OCI-LY3 (cell line): ENCODE measurements around the gene KDM3A.

Experiments
- CTCF ChIP-seq: fragments of 200-600, 300-600 bp; sonication (generic); IDR thresholded peaks from 2 replicates; pipeline ENCODE4 v1.5.1; 2014; ENCODE audit warnings: antibody characterized with exemption, low read length, low read depth
- EZH2phosphoT487 ChIP-seq: fragments of 200-600 bp; shearing (Covaris generic); IDR thresholded peaks from 2 replicates; pipeline ENCODE4 v1.6.1; 2018; ENCODE audit warnings: antibody characterized with exemption, mixed run types, low read depth

DNA sequence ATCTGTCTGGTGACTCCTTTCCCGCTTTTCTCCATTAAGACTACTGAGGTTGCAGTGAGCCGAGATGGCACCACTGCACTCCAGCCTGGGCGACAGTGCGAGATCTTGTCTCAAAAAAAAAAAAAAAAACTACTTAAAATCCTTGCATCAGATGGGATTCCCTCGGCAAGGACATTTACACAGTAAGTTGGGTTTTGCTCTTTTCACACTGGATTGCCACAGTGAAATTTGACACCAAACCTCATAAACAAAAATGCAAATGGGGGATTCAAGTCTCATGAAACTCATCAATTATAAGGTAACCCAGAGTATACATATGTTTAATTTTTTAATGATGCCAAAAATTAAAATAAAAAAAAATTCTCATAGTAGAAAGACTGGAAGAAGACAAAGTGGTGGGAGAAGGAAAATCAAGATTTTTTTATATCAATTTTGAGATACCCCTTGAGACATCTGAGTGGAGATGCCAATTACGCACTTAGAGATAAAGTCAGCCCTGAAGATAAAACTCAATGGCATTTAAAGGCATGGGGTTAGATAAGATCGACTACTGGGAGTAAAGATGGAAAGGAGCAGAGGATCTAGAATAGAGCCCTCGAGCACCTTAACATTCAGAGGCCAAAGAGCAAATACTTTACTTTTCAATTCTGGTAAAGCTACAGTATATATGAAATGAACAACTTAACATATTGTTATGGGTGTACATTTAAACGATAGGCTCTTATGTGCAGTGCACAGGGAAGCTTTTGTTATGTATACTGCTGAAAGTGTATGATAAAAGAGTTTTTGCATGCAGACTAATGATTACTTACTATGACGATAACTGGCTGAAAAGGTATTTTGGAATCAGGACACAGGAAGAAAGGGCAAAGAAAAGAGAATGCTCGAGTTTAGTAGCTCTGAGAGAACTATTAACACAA, 84.5 kb downstream of the KDM3A start:
- no peak for TF ChIP-seq CTCF
- no peak for TF ChIP-seq EZH2phosphoT487
